ENCODE results near the gene OTUB2. TPM values are rescaled to one million over a fixed set of nuclear protein-coding genes. Genes with fewer than 3 reads are reported as not detected.

The OTUB2 gene
- total RNA-seq, 4 donors from 2014 or later, result 0.45 to 1.2 (median 0.54) TPM; not detected in 1

GRCh38 chr14:94029671-94030203 lies 3.6 kb downstream of the OTUB2 start:
- WGBS, 2 donors, result 95 to 97% methylated on average over 7 of the region's 7 CpGs
- H3K4me3 ChIP-seq (replicated peaks in 1 of 3), result no peak overlapping the region
- intact Hi-C loops (cut with DNase I), result no loop called here

GRCh38 chr14:94030571-94030970 lies 4.4 kb downstream of the OTUB2 start:
- Histone ChIP-seq H3K27ac (no peak overlapping the region), H3K36me3 (no peaks in the 10 kb centered on the region), H3K27me3 (no peaks in the 10 kb centered on the region), H3K9me3 (no peaks in the 10 kb centered on the region), H3K4me3 (replicated peaks in 1 of 3) (no peak overlapping the region), H3K4me1 (peaks cover 6 to 15% of the 10 kb centered on the region in 2 donors)
- TF ChIP-seq CTCF (IDR thresholded peaks at IDR 0.05) (no peak), POLR2A (IDR thresholded peaks at IDR 0.05) (no peak)
- DNase-seq, result no peak
- WGBS, 2 donors, result 90 to 93% methylated on average over 14 of the region's 14 CpGs
- intact Hi-C loops (cut with DNase I), result no loop called here

More at GRCh38 chr14:94029671-94030203, 3.6 kb downstream of the OTUB2 start:
- no peak for DNase-seq
- Histone ChIP-seq H3K27me3 (no peaks in the 10 kb centered on the region), H3K9me3 (no peaks in the 10 kb centered on the region), H3K4me1 (peaks cover 6 to 15% of the 10 kb centered on the region in 2 donors), H3K27ac (no peak overlapping the region), H3K36me3 (no peaks in the 10 kb centered on the region)
- TF ChIP-seq CTCF (IDR thresholded peaks at IDR 0.05), result no peak
- TF ChIP-seq POLR2A (IDR thresholded peaks at IDR 0.05), result no peak

DNA sequence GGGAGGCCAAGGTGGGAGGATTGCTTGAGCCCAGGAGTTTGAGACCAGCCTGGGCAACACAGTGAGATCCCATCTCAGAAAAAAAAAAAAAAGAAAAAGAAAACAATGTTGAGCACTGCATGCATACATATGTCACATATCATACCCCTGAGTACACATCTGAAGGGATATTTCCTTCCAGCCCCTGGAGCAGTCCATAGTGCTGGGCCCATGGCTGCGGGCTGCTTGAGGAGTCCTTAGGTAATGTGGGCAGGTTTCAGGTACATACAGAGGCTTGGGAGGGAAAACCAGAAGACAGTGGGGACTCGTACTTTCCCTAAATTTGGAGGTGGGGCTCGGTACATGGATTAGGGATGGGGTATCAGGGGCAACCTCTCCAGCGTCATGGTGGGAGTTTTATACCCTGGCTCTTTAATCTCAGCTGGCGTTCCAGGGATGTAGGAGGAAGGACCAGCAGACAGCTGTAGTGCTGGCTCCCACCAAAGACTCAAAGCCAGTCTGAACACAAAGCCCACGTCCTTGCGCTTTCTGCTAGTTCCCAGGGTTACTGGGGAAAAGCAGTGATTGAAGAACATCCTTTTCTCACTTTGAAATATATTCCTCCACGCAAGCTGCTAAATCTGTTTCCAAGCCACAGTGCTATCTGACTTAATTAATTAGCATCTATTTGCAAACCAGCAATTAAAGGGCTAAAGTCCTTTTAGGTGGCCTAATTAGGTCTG lies 5.2 kb downstream of the OTUB2 start:
- no peak for TF ChIP-seq POLR2A (IDR thresholded peaks at IDR 0.05)
- no peak for TF ChIP-seq CTCF (IDR thresholded peaks at IDR 0.05)
- intact Hi-C loops (cut with DNase I), result no loop called here
- Histone ChIP-seq H3K4me1 (peaks cover 6 to 14% of the 10 kb centered on the region in 2 donors), H3K9me3 (no peaks in the 10 kb centered on the region), H3K36me3 (no peaks in the 10 kb centered on the region), H3K4me3 (replicated peaks in 1 of 3) (no peak overlapping the region), H3K27ac (no peak overlapping the region), H3K27me3 (no peaks in the 10 kb centered on the region)
- 96 to 97% methylated on average over 8 of the region's 8 CpGs for WGBS, 2 donors
- DNase-seq, result no peak

DNA sequence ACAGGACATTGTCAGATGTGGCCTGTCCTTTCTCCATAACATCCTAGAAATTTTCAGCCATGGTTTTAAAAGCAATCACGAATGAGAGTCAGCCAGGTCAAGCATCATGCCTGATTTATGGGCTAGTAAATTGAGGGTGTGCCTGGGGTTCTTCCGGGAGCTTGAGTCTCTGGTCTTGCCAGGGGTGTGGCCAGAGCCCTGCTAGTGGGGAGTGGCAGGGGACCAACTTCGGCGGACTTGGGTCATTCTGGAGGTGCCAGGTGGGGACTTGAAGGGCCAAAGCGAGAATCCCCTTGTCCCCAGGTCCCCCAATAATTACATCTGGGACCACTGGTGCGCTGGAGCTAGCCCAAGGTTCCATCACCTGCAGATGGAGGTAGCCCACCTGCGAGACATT lies 5.7 kb downstream of the OTUB2 start:
- Histone ChIP-seq H3K27me3 (no peaks in the 10 kb centered on the region), H3K4me3 (replicated peaks in 1 of 3) (no peak overlapping the region), H3K4me1 (peaks cover 4 to 9% of the 10 kb centered on the region in 2 donors), H3K9me3 (no peaks in the 10 kb centered on the region), H3K27ac (no peak overlapping the region), H3K36me3 (no peaks in the 10 kb centered on the region)
- intact Hi-C loops (cut with DNase I), result no loop called here
- no peak for DNase-seq
- no peak for TF ChIP-seq POLR2A (IDR thresholded peaks at IDR 0.05)
- TF ChIP-seq CTCF (IDR thresholded peaks at IDR 0.05), result no peak
- WGBS, 2 donors, result 89 to 92% methylated on average over 7 of the region's 7 CpGs

GRCh38 chr14:94034886-94035285 lies 8.7 kb downstream of the OTUB2 start:
- Histone ChIP-seq H3K27ac (no peak overlapping the region), H3K27me3 (no peaks in the 10 kb centered on the region), H3K9me3 (no peaks in the 10 kb centered on the region), H3K4me3 (replicated peaks in 1 of 3) (no peak overlapping the region), H3K36me3 (no peaks in the 10 kb centered on the region), H3K4me1 (no peaks in the 10 kb centered on the region)
- no peak for DNase-seq
- intact Hi-C loops (cut with DNase I), result loop anchor here (5.0 kb wide), 2 partner anchors 102 to 147 kb away; no protein-coding TSS in a partner anchor
- TF ChIP-seq CTCF (IDR thresholded peaks at IDR 0.05), result no peak
- no peak for TF ChIP-seq POLR2A (IDR thresholded peaks at IDR 0.05)
- WGBS, 2 donors, result 79% methylated on average over 3 of the region's 3 CpGs
